ENCODE measurements around the gene TEPSIN.
"Not testable (repeated sequence)": the region's sequence is repeated elsewhere in the genome, so short reads cannot be mapped to it uniquely, and the experiment has no call there.

Gene TEPSIN

GRCh38 chr17:81235822-81236740 is 2.8 kb downstream of the TEPSIN start:
- DNase-seq, result no peak

GRCh38 chr17:81234940-81235821 is 3.7 kb downstream of the TEPSIN start:
- no peak for DNase-seq

- DNase-seq, result no peak
Measured at GRCh38 chr17:81234506-81234855, 4.4 kb downstream of the TEPSIN start.

GRCh38 chr17:81233811-81234505 is 4.9 kb downstream of the TEPSIN start:
- DNase-seq, result no peak

GRCh38 chr17:81233316-81233715 is 5.5 kb downstream of the TEPSIN start:
- no peak for DNase-seq

- no peak for DNase-seq
Measured at GRCh38 chr17:81232616-81233241, 6.1 kb downstream of the TEPSIN start.

GRCh38 chr17:81231766-81232581 is 6.9 kb downstream of the TEPSIN start:
- no peak for DNase-seq

GRCh38 chr17:81231121-81231645 is 7.7 kb downstream of the TEPSIN start:
- no peak for DNase-seq

GRCh38 chr17:81230043-81230820 is 8.6 kb downstream of the TEPSIN start:
- DNase-seq, result no peak

- DNase-seq, result no peak
Measured at GRCh38 chr17:81229666-81229920, 9.3 kb downstream of the TEPSIN start.

- no peak for DNase-seq
Measured at GRCh38 chr17:81228834-81229665, 9.8 kb downstream of the TEPSIN start.

GRCh38 chr17:81228420-81228819 is 10.4 kb downstream of the TEPSIN start:
- DNase-seq, result peak in 1 of 2 donors; percentile 33

- DNase-seq, result not testable (repeated sequence)
Measured at GRCh38 chr17:81227630-81228029, 11.2 kb downstream of the TEPSIN start.

- DNase-seq, result peak in 1 of 2 donors; percentile 24
Measured at GRCh38 chr17:81223762-81224130, 15.1 kb downstream of the TEPSIN start.

- DNase-seq, result peak; percentile 99
Measured at GRCh38 chr17:81222906-81223761, 15.7 kb downstream of the TEPSIN start, which contains the start of gene CEP131. Gene CEP131 (minus strand): TSS chr17:81222965. CDS start chr17:81220056, 2,909 bp downstream.

- DNase-seq, result no peak
Measured at GRCh38 chr17:81222620-81222905, 16.3 kb downstream of the TEPSIN start.

- DNase-seq, result no peak
Measured at GRCh38 chr17:81221842-81222619, 16.8 kb downstream of the TEPSIN start.

- no peak for DNase-seq
Measured at GRCh38 chr17:81221371-81221841, 17.4 kb downstream of the TEPSIN start.
